ENCODE results near the gene ATG101. TPM values are rescaled to one million over a fixed set of nuclear protein-coding genes. Genes with fewer than 3 reads are reported as not detected.

ATG101 gene
- total RNA-seq, 1 donor from 2014 or later, result 34.3 TPM

DNA sequence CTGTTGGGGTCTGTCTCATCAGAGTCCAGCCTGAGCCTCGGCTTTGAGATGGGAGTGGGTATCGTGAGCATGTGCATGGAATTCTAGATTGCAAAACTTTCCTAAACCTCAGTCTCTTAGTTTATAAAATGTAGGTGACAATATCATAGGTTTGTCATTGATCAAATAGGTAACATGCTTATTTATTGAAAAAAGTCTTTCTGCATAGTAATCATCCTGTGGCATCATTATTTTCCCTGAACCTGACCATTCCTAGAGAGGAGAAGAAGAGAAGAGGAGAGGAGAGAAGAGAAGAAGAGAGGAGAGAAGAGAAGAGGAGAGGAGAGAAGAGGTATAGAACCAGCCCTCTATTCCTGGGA lies 13.8 kb downstream of the ATG101 start:
- Mint-ChIP-seq H3K4me1 (peaks cover 18% of the 10 kb centered on the region), H3K4me3 (no peak overlapping the region), H3K27me3 (ENCODE audit: low read depth) (peaks cover 10% of the 10 kb centered on the region), H3K9me3 (no peaks in the 10 kb centered on the region), H3K27ac (ENCODE audit: unreplicated experiment) (no peak overlapping the region), H3K36me3 (ENCODE audit: low read depth) (no peaks in the 10 kb centered on the region)
- TF ChIP-seq, protein P1, sequence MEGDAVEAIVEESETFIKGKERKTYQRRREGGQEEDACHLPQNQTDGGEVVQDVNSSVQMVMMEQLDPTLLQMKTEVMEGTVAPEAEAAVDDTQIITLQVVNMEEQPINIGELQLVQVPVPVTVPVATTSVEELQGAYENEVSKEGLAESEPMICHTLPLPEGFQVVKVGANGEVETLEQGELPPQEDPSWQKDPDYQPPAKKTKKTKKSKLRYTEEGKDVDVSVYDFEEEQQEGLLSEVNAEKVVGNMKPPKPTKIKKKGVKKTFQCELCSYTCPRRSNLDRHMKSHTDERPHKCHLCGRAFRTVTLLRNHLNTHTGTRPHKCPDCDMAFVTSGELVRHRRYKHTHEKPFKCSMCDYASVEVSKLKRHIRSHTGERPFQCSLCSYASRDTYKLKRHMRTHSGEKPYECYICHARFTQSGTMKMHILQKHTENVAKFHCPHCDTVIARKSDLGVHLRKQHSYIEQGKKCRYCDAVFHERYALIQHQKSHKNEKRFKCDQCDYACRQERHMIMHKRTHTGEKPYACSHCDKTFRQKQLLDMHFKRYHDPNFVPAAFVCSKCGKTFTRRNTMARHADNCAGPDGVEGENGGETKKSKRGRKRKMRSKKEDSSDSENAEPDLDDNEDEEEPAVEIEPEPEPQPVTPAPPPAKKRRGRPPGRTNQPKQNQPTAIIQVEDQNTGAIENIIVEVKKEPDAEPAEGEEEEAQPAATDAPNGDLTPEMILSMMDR (conservative IDR thresholded peaks at IDR 0.05), result no peak
- DNase-seq (ENCODE audit: low read depth, low spot score), result no peak

DNA sequence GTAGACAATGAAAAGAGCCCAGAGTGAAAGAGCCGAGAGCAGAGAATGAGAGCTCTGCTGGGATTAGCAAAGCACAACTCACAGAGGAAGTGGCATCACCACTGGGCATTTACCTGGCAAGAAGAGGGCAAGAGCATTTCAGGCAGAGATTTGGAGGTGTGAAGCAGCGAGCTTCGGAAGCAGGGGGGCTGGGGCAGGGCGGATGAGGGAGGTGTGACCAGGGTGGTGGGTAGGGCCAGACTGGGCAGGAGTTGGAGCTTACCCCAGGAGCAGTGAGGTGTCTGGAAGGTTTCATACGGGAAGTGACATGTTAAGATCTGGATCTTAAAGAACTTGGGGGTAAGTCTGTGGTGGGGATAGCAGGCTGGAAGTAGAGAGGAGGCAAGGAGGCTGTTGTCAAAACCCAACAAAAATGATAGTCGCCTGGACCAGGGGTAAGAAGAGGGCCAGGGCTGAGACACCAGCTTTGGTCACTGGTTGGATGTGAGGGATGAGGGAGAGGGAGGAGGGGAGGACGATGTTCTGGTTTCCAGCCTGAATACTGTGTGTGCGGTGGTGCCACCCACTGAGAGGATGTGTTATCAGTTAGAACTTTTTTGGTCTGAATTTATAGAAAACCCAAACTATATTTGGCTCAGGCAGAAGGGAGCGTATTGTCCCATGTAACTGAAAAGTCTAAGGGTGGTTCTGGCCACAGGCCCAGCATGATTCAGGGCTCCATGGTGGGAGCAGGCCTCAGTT lies 14.9 kb downstream of the ATG101 start:
- Mint-ChIP-seq H3K27me3 (ENCODE audit: low read depth) (peaks cover 12% of the 10 kb centered on the region), H3K4me3 (no peak overlapping the region), H3K27ac (ENCODE audit: unreplicated experiment) (no peak overlapping the region), H3K36me3 (ENCODE audit: low read depth) (no peaks in the 10 kb centered on the region), H3K4me1 (peaks cover 18% of the 10 kb centered on the region), H3K9me3 (no peaks in the 10 kb centered on the region)
- TF ChIP-seq, protein P1 (conservative IDR thresholded peaks at IDR 0.05), result no peak
- DNase-seq (ENCODE audit: low read depth, low spot score), result no peak

DNA sequence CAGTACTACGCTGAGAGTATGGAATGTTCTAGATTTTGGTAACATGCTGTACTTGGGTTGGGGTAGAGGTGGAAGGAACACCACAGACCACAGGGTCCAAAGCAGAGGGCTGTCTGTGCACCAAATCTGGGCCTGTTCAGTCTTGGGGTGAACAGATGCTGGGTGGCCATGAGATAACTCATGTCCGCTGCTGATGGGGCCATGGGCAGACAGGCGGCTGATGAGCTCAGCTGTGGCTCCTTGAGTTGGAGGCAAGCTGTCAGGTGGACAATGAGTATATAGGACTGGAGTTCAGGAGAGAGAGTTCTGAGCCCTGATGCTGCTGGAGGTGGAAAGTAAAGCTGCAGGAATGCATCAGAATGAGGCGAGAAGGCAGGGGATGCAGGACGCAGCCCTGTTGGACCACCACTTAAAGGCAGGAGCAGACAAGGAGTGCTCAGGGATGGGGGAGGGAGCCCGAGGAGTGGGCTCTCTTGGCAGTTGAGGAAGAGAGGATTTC lies 16.0 kb downstream of the ATG101 start:
- TF ChIP-seq, protein P1 (conservative IDR thresholded peaks at IDR 0.05), result no peak
- H3K36me3 Mint-ChIP-seq (ENCODE audit: low read depth), result no peaks in the 10 kb centered on the region
- H3K27me3 Mint-ChIP-seq (ENCODE audit: low read depth), result peaks cover 22% of the 10 kb centered on the region
- no peak overlapping the region for H3K27ac Mint-ChIP-seq (ENCODE audit: unreplicated experiment)
- H3K4me3 Mint-ChIP-seq, result no peak overlapping the region
- H3K4me1 Mint-ChIP-seq, result peaks cover 18% of the 10 kb centered on the region
- no peak for DNase-seq (ENCODE audit: low read depth, low spot score)
- H3K9me3 Mint-ChIP-seq, result no peaks in the 10 kb centered on the region

DNA sequence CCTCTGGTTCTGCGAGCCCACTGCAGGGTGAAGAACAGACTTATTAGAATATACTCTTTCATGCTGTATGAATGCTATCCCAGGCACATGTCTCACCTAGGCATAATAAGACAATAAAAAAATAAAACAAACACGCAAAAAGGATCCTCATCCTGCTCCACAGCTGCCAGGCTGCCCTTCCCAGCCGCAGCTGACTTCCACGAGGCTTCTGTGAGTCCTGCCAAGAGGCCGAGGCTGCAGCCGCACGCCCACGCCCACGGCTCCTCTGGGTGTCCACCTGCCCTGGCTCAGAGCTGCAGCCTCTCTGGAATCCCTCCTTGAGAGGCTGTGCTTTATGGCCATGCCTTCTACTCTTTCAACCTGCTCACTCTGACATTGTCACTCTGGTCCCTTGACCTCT lies 16.6 kb downstream of the ATG101 start:
- TF ChIP-seq, protein P1 (conservative IDR thresholded peaks at IDR 0.05), result no peak
- no peak overlapping the region for H3K4me3 Mint-ChIP-seq
- no peaks in the 10 kb centered on the region for H3K36me3 Mint-ChIP-seq (ENCODE audit: low read depth)
- H3K4me1 Mint-ChIP-seq, result peaks cover 18% of the 10 kb centered on the region
- no peak overlapping the region for H3K27ac Mint-ChIP-seq (ENCODE audit: unreplicated experiment)
- no peaks in the 10 kb centered on the region for H3K9me3 Mint-ChIP-seq
- H3K27me3 Mint-ChIP-seq (ENCODE audit: low read depth), result peaks cover 28% of the 10 kb centered on the region
- DNase-seq (ENCODE audit: low read depth, low spot score), result no peak

DNA sequence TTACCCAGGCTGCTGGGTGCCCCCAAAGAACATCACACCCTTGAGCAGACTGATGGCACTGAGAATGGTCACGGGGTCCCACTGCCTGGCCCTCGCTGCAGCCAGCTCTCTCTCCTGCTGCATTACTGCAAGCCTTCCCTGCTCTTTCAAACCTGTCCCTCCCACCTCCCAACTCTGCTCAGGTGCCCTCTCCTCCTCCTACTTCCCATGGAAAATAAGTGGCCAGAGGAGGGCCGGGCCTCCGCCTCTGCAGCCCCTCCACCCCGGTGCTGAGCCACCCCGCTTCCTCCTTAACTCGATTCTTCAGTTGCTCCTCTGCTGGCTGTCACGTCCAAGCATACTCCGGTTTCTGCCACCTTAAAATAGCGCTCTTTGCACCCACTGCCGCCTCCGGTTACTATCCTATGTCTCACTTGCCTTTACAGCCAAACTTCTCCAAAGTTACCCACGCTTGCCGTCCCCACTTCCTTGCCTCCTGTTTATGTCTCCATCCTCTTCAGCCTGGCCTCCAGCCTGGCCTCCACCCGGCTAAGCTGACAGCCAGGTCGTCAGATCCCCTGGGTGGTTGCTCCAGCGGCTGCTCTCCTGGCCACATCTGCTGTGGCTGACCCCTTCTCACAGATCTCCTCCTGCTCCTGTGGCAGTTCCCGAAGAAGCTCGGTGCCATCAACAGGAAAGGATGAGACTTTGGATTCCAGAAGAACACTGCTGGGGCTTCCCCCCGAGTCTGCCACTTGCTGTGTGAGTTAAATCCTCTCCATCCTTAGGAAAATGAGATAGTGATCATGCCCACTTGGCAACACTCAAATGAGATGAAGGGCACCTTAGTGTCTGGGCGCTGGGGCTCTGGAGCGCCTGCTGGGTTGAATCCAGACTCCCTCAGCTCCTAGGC lies 17.4 kb downstream of the ATG101 start:
- Mint-ChIP-seq H3K4me1 (peaks cover 11% of the 10 kb centered on the region), H3K27me3 (ENCODE audit: low read depth) (peaks cover 36% of the 10 kb centered on the region), H3K36me3 (ENCODE audit: low read depth) (no peaks in the 10 kb centered on the region), H3K9me3 (no peaks in the 10 kb centered on the region), H3K27ac (ENCODE audit: unreplicated experiment) (peak overlapping the region; percentile 23), H3K4me3 (no peak overlapping the region)
- no peak for DNase-seq (ENCODE audit: low read depth, low spot score)
- TF ChIP-seq, protein P1 (conservative IDR thresholded peaks at IDR 0.05), result no peak

All from neural crest cell (in vitro differentiated cells).